Dermis blood vessel endothelial cell (primary cell): ENCODE measurements around the gene WDR11. TPM values are rescaled to one million over a fixed set of nuclear protein-coding genes. Genes with fewer than 3 reads are reported as not detected.
A peak's percentile ranks its signal among the peaks of the same experiment; 100 is the strongest.

Experiments used
- DNase-seq: peaks from one replicate; pipeline ENCODE4 v3.0.0; 2010
- total RNA-seq: library from RNA; depleted of rRNA; stranded (reverse); fragments of >200 nt; gene quantifications from 2 replicates; pipeline ENCODE4 v1.2.3, GENCODE V29; 2014

Gene WDR11
- total RNA-seq, 1 donor from 2014 or later: 89.5 TPM

DNA sequence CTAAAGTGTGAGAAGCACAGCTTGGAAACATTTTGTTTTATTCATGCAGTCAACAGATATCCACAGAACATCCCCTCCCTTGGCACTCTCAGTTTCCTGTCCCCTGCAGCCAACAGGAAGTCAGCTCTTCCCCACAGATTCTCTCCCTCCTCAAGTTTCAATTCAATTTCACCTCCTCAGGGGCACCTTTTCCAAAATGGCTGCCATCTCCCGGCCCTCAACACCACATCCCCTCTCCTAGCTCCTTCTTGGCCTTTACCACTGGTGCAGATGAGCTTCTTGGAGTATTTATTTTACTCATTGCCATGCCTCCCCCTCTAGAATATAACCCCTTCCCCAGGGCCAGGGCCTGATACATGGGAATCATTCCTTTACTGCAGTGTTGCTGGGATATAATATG lies 94.0 kb downstream of the WDR11 start:
- DNase-seq: no peak

DNA sequence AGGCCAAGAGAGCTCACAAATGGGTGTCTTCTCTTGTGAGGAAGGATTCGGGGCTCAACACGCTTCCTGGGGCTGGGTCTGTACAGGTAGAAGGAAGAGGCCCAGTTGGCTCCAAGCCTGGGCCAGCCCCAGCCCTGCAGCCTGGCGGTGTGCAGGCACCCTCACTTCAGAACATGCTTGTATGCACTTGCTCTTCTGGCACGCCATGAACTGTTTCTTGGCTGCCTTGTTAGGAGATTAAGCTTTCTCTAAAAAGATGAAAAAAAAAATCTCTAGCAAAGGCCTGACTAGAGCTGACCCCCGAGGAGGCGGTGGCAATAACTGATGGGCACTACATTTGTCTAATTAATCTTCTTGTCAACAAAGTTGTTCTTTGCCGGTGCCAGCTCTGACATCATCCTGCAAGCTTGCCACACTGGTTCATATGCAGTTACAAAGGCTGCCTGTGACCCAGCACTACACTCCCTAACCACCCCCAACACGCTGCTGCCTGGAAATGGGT lies 94.7 kb downstream of the WDR11 start:
- no peak for DNase-seq

DNA sequence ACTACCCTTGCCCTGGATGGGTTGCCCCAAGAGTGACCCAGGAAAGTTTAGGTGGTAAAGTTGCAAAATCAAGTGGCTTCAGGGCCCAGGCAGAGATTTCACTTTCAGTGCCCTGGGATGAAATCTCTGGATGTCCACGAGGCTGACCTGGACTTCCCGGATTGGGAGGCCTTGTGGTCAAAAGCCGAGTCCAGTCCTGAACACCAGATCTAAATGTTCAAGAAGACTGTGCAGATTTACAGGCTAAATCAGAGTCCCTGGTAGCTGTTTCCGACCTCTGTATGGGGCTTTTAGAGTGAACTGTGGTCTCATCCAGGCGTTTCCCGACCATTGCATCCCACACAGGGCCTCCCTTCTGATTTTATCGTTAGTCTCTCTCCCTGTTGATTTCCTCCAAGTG lies 95.3 kb downstream of the WDR11 start:
- DNase-seq: no peak

DNA sequence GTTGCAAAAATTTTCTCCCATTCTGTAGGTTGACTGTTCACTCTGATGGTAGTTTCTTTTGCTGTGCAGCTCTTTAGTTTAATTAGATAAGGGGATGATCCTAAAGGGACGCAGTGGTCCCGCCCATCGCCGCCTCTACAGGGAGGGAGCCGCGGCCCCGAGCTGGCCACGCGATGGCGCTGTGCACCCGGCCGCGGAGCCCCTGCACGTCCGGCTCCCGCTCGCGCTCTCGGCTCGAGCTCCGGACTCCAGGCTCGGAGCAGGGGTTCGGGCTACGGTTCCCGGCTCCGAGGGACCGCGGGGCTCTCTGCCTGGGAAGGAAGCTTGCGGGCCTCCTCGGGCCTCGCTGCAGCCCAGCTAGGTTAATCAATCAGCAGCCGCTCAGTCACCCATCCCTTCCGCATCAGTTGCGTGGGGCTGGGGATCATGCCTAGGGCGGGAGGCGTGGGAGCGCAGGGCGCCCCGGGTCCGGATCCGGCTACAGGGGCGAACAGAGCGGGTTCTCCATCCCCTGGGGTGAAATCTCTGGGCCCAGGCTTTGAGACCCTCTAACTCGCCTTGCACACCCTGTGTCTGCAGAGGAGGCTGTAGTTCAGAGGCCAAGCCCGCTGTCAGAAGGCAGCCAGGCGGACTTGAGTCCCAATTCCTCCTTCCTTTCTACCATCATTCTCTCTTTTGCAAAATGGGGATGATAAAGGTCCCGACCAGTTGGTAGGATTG lies 97.9 kb downstream of the WDR11 start:
- peak; percentile 84 for DNase-seq

DNA sequence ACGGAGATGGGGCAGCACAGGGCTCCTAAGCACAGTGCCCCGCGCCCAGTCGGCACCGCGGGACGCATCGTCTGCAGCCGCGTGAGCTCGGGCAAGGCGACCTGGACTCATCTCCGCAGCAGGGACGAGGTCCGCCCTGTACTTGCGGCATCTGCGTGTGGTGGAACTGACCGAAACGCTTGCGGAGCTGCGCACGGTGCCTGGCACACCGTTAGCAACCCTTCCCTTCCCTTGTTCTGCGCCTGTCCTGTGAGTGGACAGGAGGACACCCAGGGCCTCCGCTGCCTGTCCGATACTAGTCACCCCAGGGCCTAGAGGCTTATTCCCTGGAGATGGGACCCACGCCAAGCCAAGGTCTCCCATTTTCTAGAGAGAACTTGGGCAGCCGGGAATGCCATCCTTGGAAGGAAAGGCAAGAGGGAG lies 98.5 kb downstream of the WDR11 start:
- DNase-seq: peak; percentile 26

DNA sequence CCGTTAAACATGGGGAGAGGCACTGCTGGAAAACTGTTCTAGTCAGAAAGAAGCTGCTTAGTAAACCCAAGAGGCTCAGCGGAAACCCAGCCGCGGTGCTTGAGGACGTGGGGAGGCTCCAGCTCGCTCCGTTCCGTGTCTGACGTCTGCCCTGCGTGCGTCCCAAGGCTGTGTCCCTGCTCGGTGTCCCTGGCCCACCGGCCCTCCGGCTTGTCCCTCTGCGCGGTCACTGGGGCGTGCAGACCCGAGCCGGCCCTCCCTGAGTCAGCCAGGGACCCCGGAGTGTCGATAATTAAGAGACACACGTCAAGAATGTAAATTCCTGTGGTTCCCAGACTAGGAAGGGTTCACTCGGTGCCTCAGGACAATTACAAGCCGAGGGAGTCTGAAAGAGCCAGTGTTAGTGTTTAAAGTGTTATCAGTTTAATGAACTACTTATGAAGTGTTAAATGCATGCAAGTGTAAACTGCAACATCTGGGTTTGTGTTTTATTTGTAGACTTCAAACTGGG lies 98.9 kb downstream of the WDR11 start:
- DNase-seq: peak; percentile 25

DNA sequence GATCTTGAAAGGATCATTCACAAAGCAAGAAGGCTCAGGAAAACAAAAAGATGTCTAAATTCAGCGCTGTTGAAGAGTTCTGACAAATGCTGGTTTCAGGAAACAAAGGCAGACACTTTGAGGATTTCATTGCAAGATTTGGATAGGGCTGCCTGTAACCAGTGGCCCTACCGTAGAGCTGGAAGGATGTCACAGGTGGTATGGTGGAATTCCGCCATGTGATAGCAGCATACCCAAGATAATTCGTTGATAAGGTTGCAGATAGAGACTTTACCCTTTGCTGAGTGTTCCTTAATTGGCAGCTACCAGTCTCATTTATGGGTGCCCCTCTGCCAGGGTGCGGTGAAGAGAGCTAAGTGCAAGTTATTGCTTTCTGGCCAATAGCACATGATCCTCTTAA lies 100.1 kb downstream of the WDR11 start:
- no peak for DNase-seq

DNA sequence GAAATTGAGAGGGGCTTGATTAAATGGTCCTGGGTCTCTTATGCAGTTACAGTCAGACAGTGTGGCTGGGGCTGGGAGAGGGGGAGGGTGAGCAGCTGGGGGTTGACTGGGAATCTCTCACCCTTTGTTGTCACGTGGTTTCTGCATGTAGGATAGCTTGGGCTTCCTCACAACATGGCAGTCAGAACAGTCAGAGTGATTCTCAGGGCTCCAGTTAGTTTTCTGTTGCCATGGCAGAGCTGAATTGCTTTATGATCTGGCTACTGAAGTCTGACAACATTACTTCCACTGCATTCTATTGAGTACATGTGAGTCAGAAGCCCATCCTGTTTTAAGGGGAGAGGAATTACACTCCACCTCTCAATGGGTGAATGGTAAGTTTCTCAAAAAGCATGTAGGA lies 102.7 kb downstream of the WDR11 start:
- DNase-seq: no peak
